AG09309 (cell line): Measurements from ENCODE around the gene SLC1A2.

Source experiments
- DNase-seq: peaks from one replicate; pipeline ENCODE4 v3.0.0-alpha.2; 2010; ENCODE audit warnings: low read depth
- H3K4me3 ChIP-seq: 2 replicates; pipeline ENCODE4 v1.5.1; 2011; ENCODE audit warnings: mild to moderate bottlenecking, low read depth, low read length, moderate library complexity; ENCODE audit not compliant: control insufficient read depth
- TF ChIP-seq, protein P1 (sequence below): IDR thresholded peaks from 2 replicates; pipeline ENCODE4 v1.5.1; 2011; ENCODE audit warnings: mild to moderate bottlenecking, low read depth, low read length, inconsistent platforms; ENCODE audit not compliant: insufficient read depth, control insufficient read depth; ENCODE audit errors: missing control alignments

Gene SLC1A2

DNA sequence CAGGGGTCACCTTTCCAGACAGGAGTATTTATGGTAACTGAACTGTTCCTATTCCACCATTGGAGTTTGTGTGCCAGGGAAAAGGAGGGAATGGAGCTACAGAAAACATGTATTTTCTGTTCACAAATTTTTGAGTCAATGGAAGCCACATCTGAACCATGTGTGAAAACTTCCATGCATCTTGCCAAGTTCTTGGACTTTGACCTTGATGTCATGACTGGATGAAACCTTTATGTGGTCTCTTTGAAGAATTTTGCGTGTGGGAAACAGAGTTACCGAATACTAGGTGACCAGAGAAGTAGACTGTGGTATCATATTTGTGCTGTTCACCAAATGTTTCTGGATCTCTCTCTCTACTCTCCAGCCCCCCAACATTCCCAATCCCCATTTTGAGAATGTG lies 175.6 kb downstream of the SLC1A2 start:
- TF ChIP-seq, protein P1, sequence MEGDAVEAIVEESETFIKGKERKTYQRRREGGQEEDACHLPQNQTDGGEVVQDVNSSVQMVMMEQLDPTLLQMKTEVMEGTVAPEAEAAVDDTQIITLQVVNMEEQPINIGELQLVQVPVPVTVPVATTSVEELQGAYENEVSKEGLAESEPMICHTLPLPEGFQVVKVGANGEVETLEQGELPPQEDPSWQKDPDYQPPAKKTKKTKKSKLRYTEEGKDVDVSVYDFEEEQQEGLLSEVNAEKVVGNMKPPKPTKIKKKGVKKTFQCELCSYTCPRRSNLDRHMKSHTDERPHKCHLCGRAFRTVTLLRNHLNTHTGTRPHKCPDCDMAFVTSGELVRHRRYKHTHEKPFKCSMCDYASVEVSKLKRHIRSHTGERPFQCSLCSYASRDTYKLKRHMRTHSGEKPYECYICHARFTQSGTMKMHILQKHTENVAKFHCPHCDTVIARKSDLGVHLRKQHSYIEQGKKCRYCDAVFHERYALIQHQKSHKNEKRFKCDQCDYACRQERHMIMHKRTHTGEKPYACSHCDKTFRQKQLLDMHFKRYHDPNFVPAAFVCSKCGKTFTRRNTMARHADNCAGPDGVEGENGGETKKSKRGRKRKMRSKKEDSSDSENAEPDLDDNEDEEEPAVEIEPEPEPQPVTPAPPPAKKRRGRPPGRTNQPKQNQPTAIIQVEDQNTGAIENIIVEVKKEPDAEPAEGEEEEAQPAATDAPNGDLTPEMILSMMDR: no peak
- no peak overlapping the region for H3K4me3 ChIP-seq
- no peak for DNase-seq

GRCh38 chr11:35242412-35243242 lies 176.7 kb downstream of the SLC1A2 start:
- DNase-seq: no peak
- H3K4me3 ChIP-seq: no peak overlapping the region
- TF ChIP-seq, protein P1: no peak

- TF ChIP-seq, protein P1: no peak
- H3K4me3 ChIP-seq: no peak overlapping the region
- DNase-seq: no peak
These were observed 177.8 kb downstream of the SLC1A2 start for GRCh38 chr11:35241531-35241930.

DNA sequence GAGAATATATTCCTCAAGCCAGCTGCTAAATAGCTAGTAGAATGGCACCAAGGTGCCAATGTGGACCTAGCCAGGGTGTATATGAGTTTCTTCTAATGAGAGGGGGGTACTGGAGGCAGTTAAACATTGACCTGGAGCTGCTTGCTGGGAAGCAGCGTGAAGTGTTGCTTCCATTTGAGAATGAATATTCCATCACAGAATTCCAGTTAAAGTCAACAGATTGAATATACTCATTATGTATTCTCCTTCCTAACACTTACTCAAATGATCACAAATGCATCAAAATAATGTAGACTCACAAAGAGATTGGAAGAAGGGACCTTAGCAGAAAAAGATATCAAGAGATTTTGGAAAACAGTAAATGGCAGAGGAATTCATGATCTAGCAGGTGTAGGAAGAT lies 178.3 kb downstream of the SLC1A2 start:
- no peak for DNase-seq

DNA sequence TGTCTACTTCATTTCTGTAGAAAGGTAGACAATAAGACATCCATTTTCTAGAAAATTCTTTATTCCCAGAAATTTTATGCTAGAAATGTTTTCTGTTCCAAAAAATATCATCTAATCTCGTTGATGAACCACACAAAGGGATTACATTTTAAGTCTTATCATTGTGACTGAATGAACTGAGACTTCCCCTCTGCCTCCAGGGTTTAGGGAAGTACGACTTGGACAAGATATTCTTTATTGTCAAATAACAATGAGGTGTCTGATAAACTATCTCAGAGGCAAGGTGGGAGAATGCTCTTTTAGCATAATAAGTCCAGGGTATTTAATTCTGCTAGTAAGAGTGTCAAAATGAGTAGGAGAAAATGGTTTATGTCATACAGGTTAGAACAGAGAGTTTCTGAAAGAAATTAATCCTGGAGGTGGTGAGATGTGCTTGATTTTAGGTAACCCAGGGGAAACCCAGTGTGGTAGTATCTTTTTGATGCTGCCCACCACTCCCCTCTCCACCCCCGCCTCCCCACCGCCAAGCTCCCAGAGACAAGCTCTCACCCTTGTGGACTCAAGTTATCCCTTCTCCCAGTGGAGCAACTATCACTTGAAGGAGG lies 179.8 kb downstream of the SLC1A2 start:
- no peak overlapping the region for H3K4me3 ChIP-seq
- no peak for DNase-seq
- TF ChIP-seq, protein P1: no peak

More for the DNA sequence above, 178.3 kb downstream of the SLC1A2 start:
- H3K4me3 ChIP-seq: no peak overlapping the region
- TF ChIP-seq, protein P1: no peak

- H3K4me3 ChIP-seq: no peak overlapping the region
- TF ChIP-seq, protein P1: no peak
- DNase-seq: no peak
These were observed 180.5 kb downstream of the SLC1A2 start for GRCh38 chr11:35238882-35239281.
